HepG2 (cell line): ENCODE data around the gene ABO. TPM values are rescaled to one million over a fixed set of nuclear protein-coding genes. Genes with fewer than 3 reads are reported as not detected.

Experiments used
- ARNTL ChIP-seq: sonication (generic); formaldehyde crosslinking; IDR thresholded peaks from 2 replicates; pipeline ENCODE4 v1.4.0; 2020; ENCODE audit warnings: mild to moderate bottlenecking, missing genetic modification reagents
- BCL6 ChIP-seq: IDR thresholded peaks from 2 replicates; pipeline ENCODE4 v1.6.1; 2016; ENCODE audit warnings: missing genetic modification reagents, missing compliant biosample characterization
- ISL2 ChIP-seq: sonication (generic); formaldehyde crosslinking; IDR thresholded peaks from 2 replicates; pipeline ENCODE4 v1.5.0; 2020; ENCODE audit warnings: missing genetic modification reagents
- MLLT10 ChIP-seq: sonication (generic); formaldehyde crosslinking; IDR thresholded peaks from 2 replicates; pipeline ENCODE4 v1.4.0; 2020; ENCODE audit warnings: missing genetic modification reagents
- MTF2 ChIP-seq: sonication (generic); formaldehyde crosslinking; IDR thresholded peaks from 2 replicates; pipeline ENCODE4 v1.5.0; 2020; ENCODE audit warnings: missing genetic modification reagents, borderline replicate concordance
- PRDM4 ChIP-seq: sonication (generic); formaldehyde crosslinking; IDR thresholded peaks from 2 replicates; pipeline ENCODE4 v1.9.0; 2021; ENCODE audit warnings: missing genetic modification reagents, borderline replicate concordance
- PRPF4 ChIP-seq: fragments of 200-400 bp; formaldehyde crosslinking; IDR thresholded peaks from 2 replicates; pipeline ENCODE4 v1.6.1; 2016; ENCODE audit warnings: low read length, low read depth; ENCODE audit not compliant: poor library complexity, severe bottlenecking
- RFXANK ChIP-seq: IDR thresholded peaks from 2 replicates; pipeline ENCODE4 v1.6.1; 2016
- RFXAP ChIP-seq: sonication (generic); formaldehyde crosslinking; IDR thresholded peaks from 2 replicates; pipeline ENCODE4 v1.4.0; 2020; ENCODE audit warnings: missing genetic modification reagents, borderline replicate concordance
- RXRB ChIP-seq: IDR thresholded peaks from 2 replicates; pipeline ENCODE4 v1.6.1; 2016; ENCODE audit warnings: borderline replicate concordance, missing genetic modification reagents, missing compliant biosample characterization
- XBP1 ChIP-seq: sonication (generic); formaldehyde crosslinking; IDR thresholded peaks from 2 replicates; pipeline ENCODE4 v1.5.0; 2020; ENCODE audit warnings: missing genetic modification reagents
- ZFP91 ChIP-seq: sonication (generic); formaldehyde crosslinking; IDR thresholded peaks from 2 replicates; pipeline ENCODE4 v1.9.0; 2022; ENCODE audit warnings: missing genetic modification reagents, mild to moderate bottlenecking, borderline replicate concordance
- ZMYM2 ChIP-seq: sonication (generic); formaldehyde crosslinking; IDR thresholded peaks from 2 replicates; pipeline ENCODE4 v1.8.0; 2022; ENCODE audit warnings: mild to moderate bottlenecking, missing genetic modification reagents
- ZNF333 ChIP-seq: sonication (generic); formaldehyde crosslinking; IDR thresholded peaks from 2 replicates; pipeline ENCODE4 v1.4.0; 2020; ENCODE audit warnings: mild to moderate bottlenecking, missing genetic modification reagents, borderline replicate concordance
- polyA plus RNA-seq, 8 experiments: library from polyadenylated mRNA; depleted of rRNA in 3 of 8; stranded (reverse) in 7 of 8; unstranded in 1 of 8; fragments of >200 nt; fragmentation: Illumina TruSeq in 4 of 8; extraction: Trizol in 4 of 8; gene quantifications; 2 replicates each; pipeline versions ENCODE4 v1.2.1 to v1.2.3, GENCODE V29; 2011 to 2016; ENCODE audit warnings: low read depth in 4 of 8, missing spikeins in 1 of 8, mixed read lengths in 1 of 8; ENCODE audit not compliant: insufficient read depth in 1 of 8
- total RNA-seq, 5 experiments: library from RNA; depleted of rRNA; stranded (reverse); fragments of >200 nt; fragmentation: Illumina TruSeq; extraction: Trizol; gene quantifications; 2 replicates each; pipeline ENCODE4 v1.2.3, GENCODE V29; 2016; ENCODE audit warnings: low read depth in 1 of 5
- TF ChIP-seq, protein P1 (sequence below): sonication (generic); formaldehyde crosslinking; IDR thresholded peaks from 2 replicates; pipeline ENCODE4 v1.4.0; 2020; ENCODE audit warnings: mild to moderate bottlenecking, missing genetic modification reagents
- TF ChIP-seq, protein P2 (sequence below): sonication (generic); formaldehyde crosslinking; IDR thresholded peaks from 2 replicates; pipeline ENCODE4 v1.8.0; 2022; ENCODE audit warnings: low read depth, missing genetic modification reagents
- TF ChIP-seq, protein P3 (sequence below): sonication (generic); formaldehyde crosslinking; IDR thresholded peaks from 2 replicates; pipeline ENCODE4 v1.4.0; 2020; ENCODE audit warnings: missing genetic modification reagents

Gene ABO
- total and polyA plus RNA-seq, 2 of the 13 experiments (the other 11 are each of a cell fraction or from before 2014, with no cell fraction given), result not detected

- TF ChIP-seq, protein P1, sequence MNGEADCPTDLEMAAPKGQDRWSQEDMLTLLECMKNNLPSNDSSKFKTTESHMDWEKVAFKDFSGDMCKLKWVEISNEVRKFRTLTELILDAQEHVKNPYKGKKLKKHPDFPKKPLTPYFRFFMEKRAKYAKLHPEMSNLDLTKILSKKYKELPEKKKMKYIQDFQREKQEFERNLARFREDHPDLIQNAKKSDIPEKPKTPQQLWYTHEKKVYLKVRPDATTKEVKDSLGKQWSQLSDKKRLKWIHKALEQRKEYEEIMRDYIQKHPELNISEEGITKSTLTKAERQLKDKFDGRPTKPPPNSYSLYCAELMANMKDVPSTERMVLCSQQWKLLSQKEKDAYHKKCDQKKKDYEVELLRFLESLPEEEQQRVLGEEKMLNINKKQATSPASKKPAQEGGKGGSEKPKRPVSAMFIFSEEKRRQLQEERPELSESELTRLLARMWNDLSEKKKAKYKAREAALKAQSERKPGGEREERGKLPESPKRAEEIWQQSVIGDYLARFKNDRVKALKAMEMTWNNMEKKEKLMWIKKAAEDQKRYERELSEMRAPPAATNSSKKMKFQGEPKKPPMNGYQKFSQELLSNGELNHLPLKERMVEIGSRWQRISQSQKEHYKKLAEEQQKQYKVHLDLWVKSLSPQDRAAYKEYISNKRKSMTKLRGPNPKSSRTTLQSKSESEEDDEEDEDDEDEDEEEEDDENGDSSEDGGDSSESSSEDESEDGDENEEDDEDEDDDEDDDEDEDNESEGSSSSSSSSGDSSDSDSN, result peak; percentile 17; the same call in 1 of the 2 replicates
- TF ChIP-seq MLLT10 (CRISPR knock-in tag) (no peak), PRPF4 (no peak), RXRB (CRISPR knock-in tag) (peak; percentile 45; the same call in 1 of the 2 replicates), ZMYM2 (CRISPR knock-in tag) (0 out of 2 replicates have a peak, but pooled peaks have one; percentile 8), RFXANK (CRISPR knock-in tag) (no peak), ISL2 (CRISPR knock-in tag) (no peak), ARNTL (CRISPR knock-in tag) (no peak), XBP1 (CRISPR knock-in tag) (no peak), PRDM4 (CRISPR knock-in tag) (no peak), ZNF333 (no peak), ZFP91 (CRISPR knock-in tag) (0 out of 2 replicates have a peak, but pooled peaks have one; percentile 2), BCL6 (CRISPR knock-in tag) (no peak), MTF2 (CRISPR knock-in tag) (no peak), RFXAP (CRISPR knock-in tag) (no peak)
- TF ChIP-seq, protein P2, sequence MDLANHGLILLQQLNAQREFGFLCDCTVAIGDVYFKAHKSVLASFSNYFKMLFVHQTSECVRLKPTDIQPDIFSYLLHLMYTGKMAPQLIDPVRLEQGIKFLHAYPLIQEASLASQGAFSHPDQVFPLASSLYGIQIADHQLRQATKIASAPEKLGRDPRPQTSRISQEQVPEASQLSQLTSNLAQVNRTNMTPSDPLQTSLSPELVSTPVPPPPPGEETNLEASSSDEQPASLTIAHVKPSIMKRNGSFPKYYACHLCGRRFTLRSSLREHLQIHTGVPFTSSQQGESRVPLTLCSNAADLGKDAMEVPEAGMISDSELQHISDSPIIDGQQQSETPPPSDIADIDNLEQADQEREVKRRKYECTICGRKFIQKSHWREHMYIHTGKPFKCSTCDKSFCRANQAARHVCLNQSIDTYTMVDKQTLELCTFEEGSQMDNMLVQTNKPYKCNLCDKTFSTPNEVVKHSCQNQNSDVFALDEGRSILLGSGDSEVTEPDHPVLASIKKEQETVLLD (CRISPR knock-in tag), result no peak
- TF ChIP-seq, protein P3, sequence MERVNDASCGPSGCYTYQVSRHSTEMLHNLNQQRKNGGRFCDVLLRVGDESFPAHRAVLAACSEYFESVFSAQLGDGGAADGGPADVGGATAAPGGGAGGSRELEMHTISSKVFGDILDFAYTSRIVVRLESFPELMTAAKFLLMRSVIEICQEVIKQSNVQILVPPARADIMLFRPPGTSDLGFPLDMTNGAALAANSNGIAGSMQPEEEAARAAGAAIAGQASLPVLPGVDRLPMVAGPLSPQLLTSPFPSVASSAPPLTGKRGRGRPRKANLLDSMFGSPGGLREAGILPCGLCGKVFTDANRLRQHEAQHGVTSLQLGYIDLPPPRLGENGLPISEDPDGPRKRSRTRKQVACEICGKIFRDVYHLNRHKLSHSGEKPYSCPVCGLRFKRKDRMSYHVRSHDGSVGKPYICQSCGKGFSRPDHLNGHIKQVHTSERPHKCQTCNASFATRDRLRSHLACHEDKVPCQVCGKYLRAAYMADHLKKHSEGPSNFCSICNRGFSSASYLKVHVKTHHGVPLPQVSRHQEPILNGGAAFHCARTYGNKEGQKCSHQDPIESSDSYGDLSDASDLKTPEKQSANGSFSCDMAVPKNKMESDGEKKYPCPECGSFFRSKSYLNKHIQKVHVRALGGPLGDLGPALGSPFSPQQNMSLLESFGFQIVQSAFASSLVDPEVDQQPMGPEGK (CRISPR knock-in tag), result peak; percentile 77
Observed at GRCh38 chr9:133238272-133238850, 36.6 kb downstream of the ABO start (continued).
